ENCODE results near the gene DLG1. TPM values are rescaled to one million over a fixed set of nuclear protein-coding genes. Genes with fewer than 3 reads are reported as not detected.

DLG1 gene
- total RNA-seq, 1 experiment from 2014 or later, result 127 TPM

- no peak overlapping the region for H3K27ac Mint-ChIP-seq (ENCODE audit: unreplicated experiment)
- H3K36me3 Mint-ChIP-seq (ENCODE audit: insufficient read depth, unreplicated experiment), result peaks cover 41% of the 10 kb centered on the region
- TF ChIP-seq CTCF (IDR thresholded peaks at IDR 0.05; ENCODE audit: unreplicated experiment), result no peak
- no TSS peak for BruUV-seq (replicated peaks)
- no peak overlapping the region for H3K4me3 Mint-ChIP-seq (ENCODE audit: low read depth, unreplicated experiment)
- peaks cover 27% of the 10 kb centered on the region for H3K4me1 Mint-ChIP-seq (ENCODE audit: low read depth, unreplicated experiment)
- intact Hi-C loops (cut with micrococcal nuclease; ENCODE audit: unreplicated experiment), result no loop called here
- no peaks in the 10 kb centered on the region for H3K27me3 Mint-ChIP-seq (ENCODE audit: unreplicated experiment)
- peaks cover 2% of the 10 kb centered on the region for H3K9me3 Mint-ChIP-seq (ENCODE audit: low read depth, unreplicated experiment)
- CTCF ChIA-PET, result no interaction called here
- no peak for DNase-seq
These were observed 8.7 kb downstream of the DLG1 start for GRCh38 chr3:197289726-197290125.

- no TSS peak for BruUV-seq (replicated peaks)
- Mint-ChIP-seq H3K36me3 (ENCODE audit: insufficient read depth, unreplicated experiment) (peaks cover 41% of the 10 kb centered on the region), H3K4me3 (ENCODE audit: low read depth, unreplicated experiment) (no peak overlapping the region), H3K4me1 (ENCODE audit: low read depth, unreplicated experiment) (peaks cover 16% of the 10 kb centered on the region), H3K27ac (ENCODE audit: unreplicated experiment) (no peak overlapping the region), H3K9me3 (ENCODE audit: low read depth, unreplicated experiment) (peaks cover 2% of the 10 kb centered on the region), H3K27me3 (ENCODE audit: unreplicated experiment) (no peaks in the 10 kb centered on the region)
- TF ChIP-seq CTCF (IDR thresholded peaks at IDR 0.05; ENCODE audit: unreplicated experiment), result no peak
- intact Hi-C loops (cut with micrococcal nuclease; ENCODE audit: unreplicated experiment), result no loop called here
- CTCF ChIA-PET, result interaction anchor here (0.6 to 1.2 kb wide), 2 partner anchors 19 to 56 kb away, joined by 3 read pairs; no protein-coding TSS in a partner anchor
- no peak for DNase-seq
These were observed 11.7 kb downstream of the DLG1 start for GRCh38 chr3:197286678-197287077.

GRCh38 chr3:197285557-197285956, 12.9 kb downstream of the DLG1 start:
- intact Hi-C loops (cut with micrococcal nuclease; ENCODE audit: unreplicated experiment), result no loop called here
- Mint-ChIP-seq H3K9me3 (ENCODE audit: low read depth, unreplicated experiment) (peaks cover 2% of the 10 kb centered on the region), H3K4me1 (ENCODE audit: low read depth, unreplicated experiment) (peaks cover 11% of the 10 kb centered on the region), H3K27me3 (ENCODE audit: unreplicated experiment) (no peaks in the 10 kb centered on the region), H3K27ac (ENCODE audit: unreplicated experiment) (no peak overlapping the region), H3K4me3 (ENCODE audit: low read depth, unreplicated experiment) (no peak overlapping the region), H3K36me3 (ENCODE audit: insufficient read depth, unreplicated experiment) (peaks cover 39% of the 10 kb centered on the region)
- no TSS peak for BruUV-seq (replicated peaks)
- DNase-seq, result no peak
- no peak for TF ChIP-seq CTCF (IDR thresholded peaks at IDR 0.05; ENCODE audit: unreplicated experiment)
- CTCF ChIA-PET, result interaction anchor here (1.2 kb wide), 1 partner anchor 17 kb away, joined by 3 read pairs; no protein-coding TSS in a partner anchor

- no peak for DNase-seq
- peaks cover 15% of the 10 kb centered on the region for H3K4me1 Mint-ChIP-seq (ENCODE audit: low read depth, unreplicated experiment)
- H3K27me3 Mint-ChIP-seq (ENCODE audit: unreplicated experiment), result no peaks in the 10 kb centered on the region
- no peak overlapping the region for H3K27ac Mint-ChIP-seq (ENCODE audit: unreplicated experiment)
- intact Hi-C loops (cut with micrococcal nuclease; ENCODE audit: unreplicated experiment), result no loop called here
- H3K9me3 Mint-ChIP-seq (ENCODE audit: low read depth, unreplicated experiment), result peaks cover 2% of the 10 kb centered on the region
- no peak for TF ChIP-seq CTCF (IDR thresholded peaks at IDR 0.05; ENCODE audit: unreplicated experiment)
- H3K4me3 Mint-ChIP-seq (ENCODE audit: low read depth, unreplicated experiment), result no peak overlapping the region
- H3K36me3 Mint-ChIP-seq (ENCODE audit: insufficient read depth, unreplicated experiment), result peaks cover 44% of the 10 kb centered on the region
- CTCF ChIA-PET, result no interaction called here
- no TSS peak for BruUV-seq (replicated peaks)
These were observed 15.4 kb downstream of the DLG1 start for GRCh38 chr3:197283045-197283444.

All from Calu3 (cell line).